Neural progenitor cell (in vitro differentiated cells): ENCODE data around the gene RUVBL2. TPM values are rescaled to one million over a fixed set of nuclear protein-coding genes. Genes with fewer than 3 reads are reported as not detected.
"Not testable (repeated sequence)": the region's sequence is repeated elsewhere in the genome, so short reads cannot be mapped to it uniquely, and the experiment has no call there.

Source experiments
- DNase-seq: peaks from one replicate; pipeline ENCODE4 v3.0.0-alpha.2; 2016; ENCODE audit warnings: low spot score
- H2AFZ ChIP-seq: fragments of 200-600 bp; sonication (generic); replicated peaks from 2 replicates; pipeline ENCODE4 v1.6.1; 2016; ENCODE audit warnings: antibody characterized with exemption
- H3F3A ChIP-seq: fragments of 200-600 bp; sonication (generic); 2 replicates; pipeline ENCODE4 v1.6.1; 2016; ENCODE audit warnings: antibody characterized with exemption, low read depth
- H3K27ac ChIP-seq: fragments of 200-600 bp; sonication (generic); 2 replicates; pipeline ENCODE4 v1.5.1; 2016; ENCODE audit warnings: mild to moderate bottlenecking
- H3K27me3 ChIP-seq: fragments of 200-600 bp; sonication (generic); 2 replicates; pipeline ENCODE4 v1.6.1; 2016; ENCODE audit warnings: mild to moderate bottlenecking, moderate library complexity
- H3K36me3 ChIP-seq: fragments of 200-600 bp; sonication (generic); 2 replicates; pipeline ENCODE4 v1.5.1; 2016
- H3K4me1 ChIP-seq: fragments of 200-600 bp; sonication (generic); 2 replicates; pipeline ENCODE4 v1.6.1; 2016; ENCODE audit warnings: mixed run types
- H3K4me2 ChIP-seq: fragments of 200-600 bp; sonication (generic); 2 replicates; pipeline ENCODE4 v1.6.1; 2016
- H3K4me3 ChIP-seq: fragments of 200-600 bp; sonication (generic); 2 replicates; pipeline ENCODE4 v1.5.1; 2016
- H3K79me2 ChIP-seq: fragments of 200-600 bp; sonication (generic); 2 replicates; pipeline ENCODE4 v1.6.1; 2016; ENCODE audit warnings: low read depth
- H3K9ac ChIP-seq: fragments of 200-600 bp; sonication (generic); 2 replicates; pipeline ENCODE4 v1.6.1; 2016
- H3K9me3 ChIP-seq: fragments of 200-600 bp; sonication (generic); 2 replicates; pipeline ENCODE4 v1.5.1; 2016; ENCODE audit warnings: low read depth
- H4K20me1 ChIP-seq: fragments of 200-600 bp; sonication (generic); 2 replicates; pipeline ENCODE4 v1.6.1; 2016; ENCODE audit warnings: low read depth
- H3K27ac Mint-ChIP-seq: 3 replicates; pipeline ENCODE4 v1.8.0; 2021; ENCODE audit warnings: mixed read lengths
- H3K27me3 Mint-ChIP-seq: 2 replicates; pipeline ENCODE4 v1.8.0; 2022; ENCODE audit warnings: low read depth, mild to moderate bottlenecking, inconsistent platforms, moderate library complexity, mixed read lengths; ENCODE audit not compliant: insufficient read depth
- H3K36me3 Mint-ChIP-seq: 3 replicates; pipeline ENCODE4 v1.8.0; 2021; ENCODE audit warnings: mixed read lengths
- H3K4me1 Mint-ChIP-seq: 3 replicates; pipeline ENCODE4 v1.8.0; 2021; ENCODE audit warnings: mixed read lengths
- H3K4me3 Mint-ChIP-seq: 3 replicates; pipeline ENCODE4 v1.8.0; 2021; ENCODE audit warnings: mild to moderate bottlenecking, moderate library complexity, mixed read lengths
- H3K9me3 Mint-ChIP-seq: 3 replicates; pipeline ENCODE4 v1.8.0; 2020; ENCODE audit warnings: mixed read lengths
- total RNA-seq: library from RNA; depleted of rRNA; stranded (reverse); fragments of >200 nt; gene quantifications from 2 replicates; pipeline ENCODE4 v1.2.3, GENCODE V29; 2015; ENCODE audit warnings: low replicate concordance
- TF ChIP-seq, protein P1 (sequence below): fragments of 200-600 bp; sonication (generic); IDR thresholded peaks from 2 replicates; pipeline ENCODE4 v1.5.1; 2017; ENCODE audit warnings: antibody characterized with exemption, mild to moderate bottlenecking

The RUVBL2 gene
- total RNA-seq, 1 donor from 2014 or later: 67.0 TPM

- not testable (repeated sequence) for H3K4me3 Mint-ChIP-seq, H3K4me1 Mint-ChIP-seq, H3K79me2 ChIP-seq, H3K9me3 Mint-ChIP-seq, H3K27ac ChIP-seq, DNase-seq, H4K20me1 ChIP-seq, H3K36me3 Mint-ChIP-seq, H3K4me3 ChIP-seq, H3F3A ChIP-seq, H2AFZ ChIP-seq, H3K9ac ChIP-seq, H3K9me3 ChIP-seq, H3K27ac Mint-ChIP-seq, H3K4me2 ChIP-seq, H3K4me1 ChIP-seq, H3K36me3 ChIP-seq
- peaks cover 16% of the 10 kb centered on the region for H3K27me3 ChIP-seq
- peaks cover 11% of the 10 kb centered on the region for H3K27me3 Mint-ChIP-seq
Measured at GRCh38 chr19:49025599-49025998, 31.9 kb downstream of the RUVBL2 start.

DNA sequence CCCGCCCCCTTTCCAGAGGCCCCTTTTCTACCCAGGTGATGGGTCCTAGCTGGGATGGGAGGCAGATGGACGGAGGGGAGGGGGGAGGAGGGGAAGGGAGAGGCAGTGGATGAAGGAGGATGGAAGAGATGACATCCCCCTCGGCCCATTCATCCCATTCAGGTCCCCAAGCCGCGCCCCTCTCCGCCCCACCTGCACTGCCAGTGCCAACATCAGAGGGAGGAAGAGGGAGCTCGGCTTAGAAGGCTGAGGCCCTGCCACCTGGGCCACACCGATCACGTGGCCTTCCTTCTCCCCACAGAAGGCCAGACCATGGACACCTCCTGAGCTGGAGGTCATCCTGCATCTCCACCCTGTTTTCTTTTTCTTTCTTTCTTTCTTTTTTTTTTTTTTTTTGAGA lies 35.0 kb downstream of the RUVBL2 start:
- H4K20me1 ChIP-seq, H3K27me3 ChIP-seq, H3K36me3 ChIP-seq, H3K27me3 Mint-ChIP-seq, H3K9me3 Mint-ChIP-seq, H3K27ac ChIP-seq, H3K36me3 Mint-ChIP-seq, H3K79me2 ChIP-seq, H3K9me3 ChIP-seq, H3K4me1 Mint-ChIP-seq, H3K4me2 ChIP-seq, H2AFZ ChIP-seq, H3K4me1 ChIP-seq, H3K4me3 ChIP-seq, DNase-seq, H3K27ac Mint-ChIP-seq, H3F3A ChIP-seq, H3K4me3 Mint-ChIP-seq, H3K9ac ChIP-seq: not testable (repeated sequence)

DNA sequence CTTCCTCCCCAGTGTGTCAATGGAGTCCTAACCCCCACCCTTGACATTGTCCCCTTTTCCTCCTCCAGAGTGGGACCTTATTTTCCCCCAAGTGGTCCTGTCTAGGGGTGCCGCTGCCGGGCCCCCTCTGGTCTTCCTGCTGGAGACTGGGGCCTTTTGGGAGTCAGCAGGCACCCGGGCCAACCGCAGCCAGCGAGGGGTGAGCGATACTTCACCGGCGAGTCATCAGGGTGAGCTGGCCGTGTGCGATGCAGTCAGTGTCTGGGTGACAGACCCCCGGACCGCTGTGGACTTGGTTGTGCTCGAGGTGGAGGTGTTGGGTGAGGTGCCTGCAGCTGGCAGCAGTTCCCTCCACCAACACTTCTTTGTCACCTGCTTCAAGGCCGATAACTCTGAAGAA lies 36.1 kb downstream of the RUVBL2 start:
- not testable (repeated sequence) for H3K27me3 ChIP-seq, H3K4me3 Mint-ChIP-seq, H3K36me3 Mint-ChIP-seq, H3K36me3 ChIP-seq, H3K79me2 ChIP-seq, H3K27ac Mint-ChIP-seq, H3F3A ChIP-seq, H4K20me1 ChIP-seq, H3K4me3 ChIP-seq, H3K27ac ChIP-seq, DNase-seq, H3K9me3 Mint-ChIP-seq, H3K9ac ChIP-seq, H3K9me3 ChIP-seq, H3K4me2 ChIP-seq, H3K4me1 Mint-ChIP-seq, H3K4me1 ChIP-seq, H3K27me3 Mint-ChIP-seq, H2AFZ ChIP-seq

- not testable (repeated sequence) for H3K4me1 ChIP-seq, H3K9me3 ChIP-seq, H3K4me2 ChIP-seq, H3K27ac ChIP-seq, H3K79me2 ChIP-seq, H3K27me3 Mint-ChIP-seq, H3K27ac Mint-ChIP-seq, DNase-seq, H3K9ac ChIP-seq, H3K36me3 Mint-ChIP-seq, H3K4me3 Mint-ChIP-seq, H3K9me3 Mint-ChIP-seq, H4K20me1 ChIP-seq, H2AFZ ChIP-seq, H3K36me3 ChIP-seq, H3K27me3 ChIP-seq, H3F3A ChIP-seq, H3K4me3 ChIP-seq, H3K4me1 Mint-ChIP-seq
Measured at GRCh38 chr19:49030323-49030722, 36.6 kb downstream of the RUVBL2 start.

- not testable (repeated sequence) for H3K79me2 ChIP-seq, H3K9ac ChIP-seq, H3K27ac ChIP-seq, H3K4me3 Mint-ChIP-seq, H4K20me1 ChIP-seq, H3K27me3 ChIP-seq, H3K4me3 ChIP-seq, H2AFZ ChIP-seq, H3F3A ChIP-seq, H3K36me3 Mint-ChIP-seq, H3K9me3 Mint-ChIP-seq, H3K4me1 Mint-ChIP-seq, H3K9me3 ChIP-seq, H3K36me3 ChIP-seq, H3K27me3 Mint-ChIP-seq, H3K4me2 ChIP-seq, H3K4me1 ChIP-seq, H3K27ac Mint-ChIP-seq
- TF ChIP-seq, protein P1, sequence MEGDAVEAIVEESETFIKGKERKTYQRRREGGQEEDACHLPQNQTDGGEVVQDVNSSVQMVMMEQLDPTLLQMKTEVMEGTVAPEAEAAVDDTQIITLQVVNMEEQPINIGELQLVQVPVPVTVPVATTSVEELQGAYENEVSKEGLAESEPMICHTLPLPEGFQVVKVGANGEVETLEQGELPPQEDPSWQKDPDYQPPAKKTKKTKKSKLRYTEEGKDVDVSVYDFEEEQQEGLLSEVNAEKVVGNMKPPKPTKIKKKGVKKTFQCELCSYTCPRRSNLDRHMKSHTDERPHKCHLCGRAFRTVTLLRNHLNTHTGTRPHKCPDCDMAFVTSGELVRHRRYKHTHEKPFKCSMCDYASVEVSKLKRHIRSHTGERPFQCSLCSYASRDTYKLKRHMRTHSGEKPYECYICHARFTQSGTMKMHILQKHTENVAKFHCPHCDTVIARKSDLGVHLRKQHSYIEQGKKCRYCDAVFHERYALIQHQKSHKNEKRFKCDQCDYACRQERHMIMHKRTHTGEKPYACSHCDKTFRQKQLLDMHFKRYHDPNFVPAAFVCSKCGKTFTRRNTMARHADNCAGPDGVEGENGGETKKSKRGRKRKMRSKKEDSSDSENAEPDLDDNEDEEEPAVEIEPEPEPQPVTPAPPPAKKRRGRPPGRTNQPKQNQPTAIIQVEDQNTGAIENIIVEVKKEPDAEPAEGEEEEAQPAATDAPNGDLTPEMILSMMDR: peak; percentile 54
- DNase-seq: peak; percentile 50
Measured at GRCh38 chr19:49031642-49032301, 38.1 kb downstream of the RUVBL2 start, which contains the start of gene CGB2. CGB2 (plus strand) TSS chr19:49031890; CDS start chr19:49032096, 206 bp downstream.
